ENCODE data around the gene AHDC1. TPM values are rescaled to one million over a fixed set of nuclear protein-coding genes. Genes with fewer than 3 reads are reported as not detected.
A peak's percentile ranks its signal among the peaks of the same experiment; 100 is the strongest.

AHDC1 gene
- total RNA-seq, 1 experiment from 2014 or later: 49.0 TPM

DNA sequence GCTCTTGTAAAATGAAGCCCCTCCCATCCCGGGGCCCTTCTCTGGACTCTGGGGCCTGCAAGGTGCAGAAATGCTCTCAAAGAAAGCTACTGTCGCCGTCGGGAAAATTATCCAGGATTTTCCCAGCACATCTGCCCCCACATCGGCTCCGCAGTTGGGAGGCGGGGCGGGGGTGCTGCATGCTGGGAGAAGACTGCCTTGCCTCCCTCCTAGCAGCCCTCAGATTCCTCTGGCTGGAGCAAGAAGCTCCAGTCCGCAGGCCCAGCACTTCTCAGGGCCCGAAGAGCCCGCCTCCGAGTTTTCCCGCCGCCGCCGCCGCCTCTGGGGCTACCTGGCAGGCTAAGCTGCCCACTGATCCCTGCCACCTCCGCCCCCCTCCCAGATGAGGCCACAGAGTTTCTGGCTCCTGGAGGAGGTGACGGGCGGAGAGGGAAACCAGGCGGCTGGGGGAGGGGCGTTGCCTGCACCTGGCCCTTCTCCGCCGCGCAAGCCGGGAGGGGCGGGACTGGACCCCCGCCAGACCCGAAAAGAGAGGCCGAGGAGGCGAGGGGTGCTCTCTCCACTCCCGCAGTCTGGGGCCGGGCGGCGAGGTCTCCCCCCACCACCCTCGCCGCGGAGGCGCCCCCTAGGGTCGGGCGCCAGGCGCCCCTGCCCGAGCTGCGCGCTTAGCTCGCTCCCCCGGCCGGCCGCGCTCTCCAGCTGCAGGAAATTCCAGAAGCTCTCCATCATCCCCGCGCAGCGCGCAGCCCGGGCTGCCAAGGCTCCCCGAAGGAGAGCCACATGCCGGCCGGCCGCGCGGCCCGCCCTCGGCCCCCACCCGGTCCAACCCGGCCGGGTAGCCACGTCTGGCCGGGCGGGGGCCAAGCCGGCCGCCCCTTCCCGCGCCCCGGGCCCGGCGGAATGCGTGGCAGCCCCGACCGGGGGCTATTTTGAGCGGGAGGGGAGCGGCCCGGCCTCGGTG lies 28.8 kb downstream of the AHDC1 start (continued):
- TF ChIP-seq, protein P1, sequence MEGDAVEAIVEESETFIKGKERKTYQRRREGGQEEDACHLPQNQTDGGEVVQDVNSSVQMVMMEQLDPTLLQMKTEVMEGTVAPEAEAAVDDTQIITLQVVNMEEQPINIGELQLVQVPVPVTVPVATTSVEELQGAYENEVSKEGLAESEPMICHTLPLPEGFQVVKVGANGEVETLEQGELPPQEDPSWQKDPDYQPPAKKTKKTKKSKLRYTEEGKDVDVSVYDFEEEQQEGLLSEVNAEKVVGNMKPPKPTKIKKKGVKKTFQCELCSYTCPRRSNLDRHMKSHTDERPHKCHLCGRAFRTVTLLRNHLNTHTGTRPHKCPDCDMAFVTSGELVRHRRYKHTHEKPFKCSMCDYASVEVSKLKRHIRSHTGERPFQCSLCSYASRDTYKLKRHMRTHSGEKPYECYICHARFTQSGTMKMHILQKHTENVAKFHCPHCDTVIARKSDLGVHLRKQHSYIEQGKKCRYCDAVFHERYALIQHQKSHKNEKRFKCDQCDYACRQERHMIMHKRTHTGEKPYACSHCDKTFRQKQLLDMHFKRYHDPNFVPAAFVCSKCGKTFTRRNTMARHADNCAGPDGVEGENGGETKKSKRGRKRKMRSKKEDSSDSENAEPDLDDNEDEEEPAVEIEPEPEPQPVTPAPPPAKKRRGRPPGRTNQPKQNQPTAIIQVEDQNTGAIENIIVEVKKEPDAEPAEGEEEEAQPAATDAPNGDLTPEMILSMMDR (IDR thresholded peaks at IDR 0.05): peak; percentile 28; the same call in 1 of the 2 replicates
- TF ChIP-seq, protein P2, sequence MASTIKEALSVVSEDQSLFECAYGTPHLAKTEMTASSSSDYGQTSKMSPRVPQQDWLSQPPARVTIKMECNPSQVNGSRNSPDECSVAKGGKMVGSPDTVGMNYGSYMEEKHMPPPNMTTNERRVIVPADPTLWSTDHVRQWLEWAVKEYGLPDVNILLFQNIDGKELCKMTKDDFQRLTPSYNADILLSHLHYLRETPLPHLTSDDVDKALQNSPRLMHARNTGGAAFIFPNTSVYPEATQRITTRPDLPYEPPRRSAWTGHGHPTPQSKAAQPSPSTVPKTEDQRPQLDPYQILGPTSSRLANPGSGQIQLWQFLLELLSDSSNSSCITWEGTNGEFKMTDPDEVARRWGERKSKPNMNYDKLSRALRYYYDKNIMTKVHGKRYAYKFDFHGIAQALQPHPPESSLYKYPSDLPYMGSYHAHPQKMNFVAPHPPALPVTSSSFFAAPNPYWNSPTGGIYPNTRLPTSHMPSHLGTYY (CRISPR knock-in tag; IDR thresholded peaks at IDR 0.05): no peak
- TF ChIP-seq PRRX2 (CRISPR knock-in tag; IDR thresholded peaks at IDR 0.05) (no peak), GABPB1 (CRISPR knock-in tag; IDR thresholded peaks at IDR 0.05) (no peak), ZNF138 (CRISPR knock-in tag; conservative IDR thresholded peaks at IDR 0.05) (no peak), NFE2L1 (CRISPR knock-in tag; IDR thresholded peaks at IDR 0.05) (no peak), NFYB (CRISPR knock-in tag; conservative IDR thresholded peaks at IDR 0.05; ENCODE audit: low read depth) (no peak), KAT7 (CRISPR knock-in tag; IDR thresholded peaks at IDR 0.05; ENCODE audit: borderline replicate concordance) (peak; percentile 45), FOXP1 (CRISPR knock-in tag; IDR thresholded peaks at IDR 0.05; ENCODE audit: borderline replicate concordance) (no peak), NFATC4 (CRISPR knock-in tag; IDR thresholded peaks at IDR 0.05) (no peak), SP1 (CRISPR knock-in tag; conservative IDR thresholded peaks at IDR 0.05) (peak; percentile 53; the same call in 1 of the 2 replicates), HMGA2 (CRISPR knock-in tag; IDR thresholded peaks at IDR 0.05) (no peak), IRF2 (CRISPR knock-in tag; IDR thresholded peaks at IDR 0.05; ENCODE audit: borderline replicate concordance, low read depth) (no peak)
- TF ChIP-seq, protein P3, sequence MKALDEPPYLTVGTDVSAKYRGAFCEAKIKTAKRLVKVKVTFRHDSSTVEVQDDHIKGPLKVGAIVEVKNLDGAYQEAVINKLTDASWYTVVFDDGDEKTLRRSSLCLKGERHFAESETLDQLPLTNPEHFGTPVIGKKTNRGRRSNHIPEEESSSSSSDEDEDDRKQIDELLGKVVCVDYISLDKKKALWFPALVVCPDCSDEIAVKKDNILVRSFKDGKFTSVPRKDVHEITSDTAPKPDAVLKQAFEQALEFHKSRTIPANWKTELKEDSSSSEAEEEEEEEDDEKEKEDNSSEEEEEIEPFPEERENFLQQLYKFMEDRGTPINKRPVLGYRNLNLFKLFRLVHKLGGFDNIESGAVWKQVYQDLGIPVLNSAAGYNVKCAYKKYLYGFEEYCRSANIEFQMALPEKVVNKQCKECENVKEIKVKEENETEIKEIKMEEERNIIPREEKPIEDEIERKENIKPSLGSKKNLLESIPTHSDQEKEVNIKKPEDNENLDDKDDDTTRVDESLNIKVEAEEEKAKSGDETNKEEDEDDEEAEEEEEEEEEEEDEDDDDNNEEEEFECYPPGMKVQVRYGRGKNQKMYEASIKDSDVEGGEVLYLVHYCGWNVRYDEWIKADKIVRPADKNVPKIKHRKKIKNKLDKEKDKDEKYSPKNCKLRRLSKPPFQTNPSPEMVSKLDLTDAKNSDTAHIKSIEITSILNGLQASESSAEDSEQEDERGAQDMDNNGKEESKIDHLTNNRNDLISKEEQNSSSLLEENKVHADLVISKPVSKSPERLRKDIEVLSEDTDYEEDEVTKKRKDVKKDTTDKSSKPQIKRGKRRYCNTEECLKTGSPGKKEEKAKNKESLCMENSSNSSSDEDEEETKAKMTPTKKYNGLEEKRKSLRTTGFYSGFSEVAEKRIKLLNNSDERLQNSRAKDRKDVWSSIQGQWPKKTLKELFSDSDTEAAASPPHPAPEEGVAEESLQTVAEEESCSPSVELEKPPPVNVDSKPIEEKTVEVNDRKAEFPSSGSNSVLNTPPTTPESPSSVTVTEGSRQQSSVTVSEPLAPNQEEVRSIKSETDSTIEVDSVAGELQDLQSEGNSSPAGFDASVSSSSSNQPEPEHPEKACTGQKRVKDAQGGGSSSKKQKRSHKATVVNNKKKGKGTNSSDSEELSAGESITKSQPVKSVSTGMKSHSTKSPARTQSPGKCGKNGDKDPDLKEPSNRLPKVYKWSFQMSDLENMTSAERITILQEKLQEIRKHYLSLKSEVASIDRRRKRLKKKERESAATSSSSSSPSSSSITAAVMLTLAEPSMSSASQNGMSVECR (CRISPR knock-in tag; IDR thresholded peaks at IDR 0.05; ENCODE audit: borderline replicate concordance): 0 out of 2 replicates have a peak, but pooled peaks have one; percentile 7
- TF ChIP-seq, protein P4, sequence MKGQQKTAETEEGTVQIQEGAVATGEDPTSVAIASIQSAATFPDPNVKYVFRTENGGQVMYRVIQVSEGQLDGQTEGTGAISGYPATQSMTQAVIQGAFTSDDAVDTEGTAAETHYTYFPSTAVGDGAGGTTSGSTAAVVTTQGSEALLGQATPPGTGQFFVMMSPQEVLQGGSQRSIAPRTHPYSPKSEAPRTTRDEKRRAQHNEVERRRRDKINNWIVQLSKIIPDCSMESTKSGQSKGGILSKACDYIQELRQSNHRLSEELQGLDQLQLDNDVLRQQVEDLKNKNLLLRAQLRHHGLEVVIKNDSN (CRISPR knock-in tag; IDR thresholded peaks at IDR 0.05): no peak
- TF ChIP-seq, protein P5, sequence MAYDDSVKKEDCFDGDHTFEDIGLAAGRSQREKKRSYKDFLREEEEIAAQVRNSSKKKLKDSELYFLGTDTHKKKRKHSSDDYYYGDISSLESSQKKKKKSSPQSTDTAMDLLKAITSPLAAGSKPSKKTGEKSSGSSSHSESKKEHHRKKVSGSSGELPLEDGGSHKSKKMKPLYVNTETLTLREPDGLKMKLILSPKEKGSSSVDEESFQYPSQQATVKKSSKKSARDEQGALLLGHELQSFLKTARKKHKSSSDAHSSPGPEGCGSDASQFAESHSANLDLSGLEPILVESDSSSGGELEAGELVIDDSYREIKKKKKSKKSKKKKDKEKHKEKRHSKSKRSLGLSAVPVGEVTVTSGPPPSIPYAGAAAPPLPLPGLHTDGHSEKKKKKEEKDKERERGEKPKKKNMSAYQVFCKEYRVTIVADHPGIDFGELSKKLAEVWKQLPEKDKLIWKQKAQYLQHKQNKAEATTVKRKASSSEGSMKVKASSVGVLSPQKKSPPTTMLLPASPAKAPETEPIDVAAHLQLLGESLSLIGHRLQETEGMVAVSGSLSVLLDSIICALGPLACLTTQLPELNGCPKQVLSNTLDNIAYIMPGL (CRISPR knock-in tag; IDR thresholded peaks at IDR 0.05): peak; percentile 81; the same call in 1 of the 2 replicates
- TF ChIP-seq, protein P6, sequence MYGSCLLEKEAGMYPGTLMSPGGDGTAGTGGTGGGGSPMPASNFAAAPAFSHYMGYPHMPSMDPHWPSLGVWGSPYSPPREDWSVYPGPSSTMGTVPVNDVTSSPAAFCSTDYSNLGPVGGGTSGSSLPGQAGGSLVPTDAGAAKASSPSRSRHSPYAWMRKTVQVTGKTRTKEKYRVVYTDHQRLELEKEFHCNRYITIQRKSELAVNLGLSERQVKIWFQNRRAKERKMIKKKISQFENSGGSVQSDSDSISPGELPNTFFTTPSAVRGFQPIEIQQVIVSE (CRISPR knock-in tag; IDR thresholded peaks at IDR 0.05; ENCODE audit: borderline replicate concordance): no peak
- TF ChIP-seq, protein P7, sequence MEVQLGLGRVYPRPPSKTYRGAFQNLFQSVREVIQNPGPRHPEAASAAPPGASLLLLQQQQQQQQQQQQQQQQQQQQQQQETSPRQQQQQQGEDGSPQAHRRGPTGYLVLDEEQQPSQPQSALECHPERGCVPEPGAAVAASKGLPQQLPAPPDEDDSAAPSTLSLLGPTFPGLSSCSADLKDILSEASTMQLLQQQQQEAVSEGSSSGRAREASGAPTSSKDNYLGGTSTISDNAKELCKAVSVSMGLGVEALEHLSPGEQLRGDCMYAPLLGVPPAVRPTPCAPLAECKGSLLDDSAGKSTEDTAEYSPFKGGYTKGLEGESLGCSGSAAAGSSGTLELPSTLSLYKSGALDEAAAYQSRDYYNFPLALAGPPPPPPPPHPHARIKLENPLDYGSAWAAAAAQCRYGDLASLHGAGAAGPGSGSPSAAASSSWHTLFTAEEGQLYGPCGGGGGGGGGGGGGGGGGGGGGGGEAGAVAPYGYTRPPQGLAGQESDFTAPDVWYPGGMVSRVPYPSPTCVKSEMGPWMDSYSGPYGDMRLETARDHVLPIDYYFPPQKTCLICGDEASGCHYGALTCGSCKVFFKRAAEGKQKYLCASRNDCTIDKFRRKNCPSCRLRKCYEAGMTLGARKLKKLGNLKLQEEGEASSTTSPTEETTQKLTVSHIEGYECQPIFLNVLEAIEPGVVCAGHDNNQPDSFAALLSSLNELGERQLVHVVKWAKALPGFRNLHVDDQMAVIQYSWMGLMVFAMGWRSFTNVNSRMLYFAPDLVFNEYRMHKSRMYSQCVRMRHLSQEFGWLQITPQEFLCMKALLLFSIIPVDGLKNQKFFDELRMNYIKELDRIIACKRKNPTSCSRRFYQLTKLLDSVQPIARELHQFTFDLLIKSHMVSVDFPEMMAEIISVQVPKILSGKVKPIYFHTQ (CRISPR knock-in tag; IDR thresholded peaks at IDR 0.05): no peak
- TF ChIP-seq, protein P8, sequence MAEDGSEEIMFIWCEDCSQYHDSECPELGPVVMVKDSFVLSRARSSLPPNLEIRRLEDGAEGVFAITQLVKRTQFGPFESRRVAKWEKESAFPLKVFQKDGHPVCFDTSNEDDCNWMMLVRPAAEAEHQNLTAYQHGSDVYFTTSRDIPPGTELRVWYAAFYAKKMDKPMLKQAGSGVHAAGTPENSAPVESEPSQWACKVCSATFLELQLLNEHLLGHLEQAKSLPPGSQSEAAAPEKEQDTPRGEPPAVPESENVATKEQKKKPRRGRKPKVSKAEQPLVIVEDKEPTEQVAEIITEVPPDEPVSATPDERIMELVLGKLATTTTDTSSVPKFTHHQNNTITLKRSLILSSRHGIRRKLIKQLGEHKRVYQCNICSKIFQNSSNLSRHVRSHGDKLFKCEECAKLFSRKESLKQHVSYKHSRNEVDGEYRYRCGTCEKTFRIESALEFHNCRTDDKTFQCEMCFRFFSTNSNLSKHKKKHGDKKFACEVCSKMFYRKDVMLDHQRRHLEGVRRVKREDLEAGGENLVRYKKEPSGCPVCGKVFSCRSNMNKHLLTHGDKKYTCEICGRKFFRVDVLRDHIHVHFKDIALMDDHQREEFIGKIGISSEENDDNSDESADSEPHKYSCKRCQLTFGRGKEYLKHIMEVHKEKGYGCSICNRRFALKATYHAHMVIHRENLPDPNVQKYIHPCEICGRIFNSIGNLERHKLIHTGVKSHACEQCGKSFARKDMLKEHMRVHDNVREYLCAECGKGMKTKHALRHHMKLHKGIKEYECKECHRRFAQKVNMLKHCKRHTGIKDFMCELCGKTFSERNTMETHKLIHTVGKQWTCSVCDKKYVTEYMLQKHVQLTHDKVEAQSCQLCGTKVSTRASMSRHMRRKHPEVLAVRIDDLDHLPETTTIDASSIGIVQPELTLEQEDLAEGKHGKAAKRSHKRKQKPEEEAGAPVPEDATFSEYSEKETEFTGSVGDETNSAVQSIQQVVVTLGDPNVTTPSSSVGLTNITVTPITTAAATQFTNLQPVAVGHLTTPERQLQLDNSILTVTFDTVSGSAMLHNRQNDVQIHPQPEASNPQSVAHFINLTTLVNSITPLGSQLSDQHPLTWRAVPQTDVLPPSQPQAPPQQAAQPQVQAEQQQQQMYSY (CRISPR knock-in tag; IDR thresholded peaks at IDR 0.05): peak; percentile 88

All from WTC11 (cell line).